GM06990 (cell line): ENCODE data around the gene EIF1.

Experiments
- DNase-seq: peaks from one replicate; pipeline ENCODE4 v3.0.0-alpha.2; 2011; ENCODE audit not compliant: insufficient read length; ENCODE audit errors: extremely low read depth
- H3K27me3 ChIP-seq: replicated peaks from 2 replicates; pipeline ENCODE4 v1.6.0; 2011; ENCODE audit warnings: low read length; ENCODE audit not compliant: control insufficient read depth, insufficient read depth
- H3K36me3 ChIP-seq: 2 replicates; pipeline ENCODE4 v1.5.1; 2011; ENCODE audit warnings: low read length; ENCODE audit not compliant: control insufficient read depth, insufficient read depth
- H3K4me3 ChIP-seq: replicated peaks from 2 replicates; pipeline ENCODE4 v1.5.1; 2011; ENCODE audit warnings: low read depth, mild to moderate bottlenecking, control low read depth, low read length
- CTCF ChIP-seq: IDR thresholded peaks from 2 replicates; pipeline ENCODE4 v1.5.1; 2011; ENCODE audit warnings: low read length, control low read depth, mild to moderate bottlenecking, inconsistent platforms; ENCODE audit not compliant: insufficient read depth, poor library complexity, severe bottlenecking

The EIF1 gene

GRCh38 chr17:41676058-41676419 is 12.6 kb upstream of the EIF1 start:
- H3K4me3 ChIP-seq: no peak overlapping the region
- no peak for DNase-seq
- no peaks in the 10 kb centered on the region for H3K27me3 ChIP-seq
- no peaks in the 10 kb centered on the region for H3K36me3 ChIP-seq
- TF ChIP-seq CTCF: no peak

GRCh38 chr17:41678411-41678906 is 10.2 kb upstream of the EIF1 start:
- no peak for DNase-seq
- Histone ChIP-seq H3K27me3 (no peaks in the 10 kb centered on the region), H3K36me3 (no peaks in the 10 kb centered on the region), H3K4me3 (peak overlapping the region; percentile 55)
- no peak for TF ChIP-seq CTCF

- no peaks in the 10 kb centered on the region for H3K27me3 ChIP-seq
- H3K4me3 ChIP-seq: peak overlapping the region; percentile 55
- peak; percentile 50 for DNase-seq
- peak; percentile 47 for TF ChIP-seq CTCF
- no peaks in the 10 kb centered on the region for H3K36me3 ChIP-seq
Observed at GRCh38 chr17:41678907-41679739, 9.6 kb upstream of the EIF1 start.

- H3K36me3 ChIP-seq: no peaks in the 10 kb centered on the region
- H3K27me3 ChIP-seq: no peaks in the 10 kb centered on the region
- no peak for TF ChIP-seq CTCF
- no peak for DNase-seq
- H3K4me3 ChIP-seq: no peak overlapping the region
Observed at GRCh38 chr17:41679740-41680425, 8.8 kb upstream of the EIF1 start.

GRCh38 chr17:41680426-41681040 is 8.2 kb upstream of the EIF1 start:
- Histone ChIP-seq H3K27me3 (no peaks in the 10 kb centered on the region), H3K36me3 (no peaks in the 10 kb centered on the region), H3K4me3 (no peak overlapping the region)
- no peak for DNase-seq
- TF ChIP-seq CTCF: no peak
